Skin epidermis (tissue), 12 donors: ENCODE measurements around the gene TSHZ3.

Source experiments
- H3K27ac ChIP-seq, 21 experiments: fragments of 200-600 bp; sonication (generic) in 11 of 21; one replicate each; pipeline ENCODE4 v1.5.0; 2020; ENCODE audit warnings: mild to moderate bottlenecking in 3 of 21, inconsistent platforms in 2 of 21, moderate library complexity in 2 of 21
- H3K4me3 ChIP-seq, 7 experiments: fragments of 200-600 bp; sonication (generic) in 2 of 7; one replicate each; pipeline ENCODE4 v1.5.0; 2020; ENCODE audit warnings: inconsistent platforms in 2 of 7, mild to moderate bottlenecking in 2 of 7, moderate library complexity in 1 of 7

The TSHZ3 gene

GRCh38 chr19:31349160-31349881, at the start of gene TSHZ3:
Gene TSHZ3 (minus strand): TSS chr19:31349436. CDS start chr19:31349219, 217 bp downstream.
- Histone ChIP-seq H3K4me3 (peak within 1 kb of the TSS; percentile 57 to 85 (median 78)), H3K27ac (peak within 1 kb of the TSS; percentile 71 to 96 (median 86))

- Histone ChIP-seq H3K4me3 (no peak overlapping the region), H3K27ac (no peak overlapping the region)
Measured at GRCh38 chr19:31397308-31397707, 48.1 kb upstream of the TSHZ3 start.

DNA sequence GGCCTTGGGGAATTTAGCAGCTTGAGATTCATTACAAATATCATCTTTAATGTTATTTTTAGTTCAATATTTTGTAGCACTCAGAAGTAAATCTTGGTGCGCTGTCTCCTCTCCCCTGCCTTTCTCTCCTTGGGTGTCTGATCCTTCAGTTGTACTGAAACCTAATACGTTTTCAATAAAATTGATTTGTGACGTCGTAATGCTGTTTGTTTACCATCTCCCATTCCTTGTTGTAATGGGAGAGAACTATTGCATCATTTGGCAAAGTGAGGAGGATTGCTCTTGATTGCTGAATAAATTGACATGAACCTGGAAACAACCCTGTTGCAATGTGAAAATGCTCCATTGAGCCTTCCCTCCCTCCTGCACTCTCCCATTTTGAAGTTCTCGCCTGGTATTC, 43.2 kb upstream of the TSHZ3 start:
- H3K4me3 ChIP-seq = no peak overlapping the region
- no peak overlapping the region for H3K27ac ChIP-seq

DNA sequence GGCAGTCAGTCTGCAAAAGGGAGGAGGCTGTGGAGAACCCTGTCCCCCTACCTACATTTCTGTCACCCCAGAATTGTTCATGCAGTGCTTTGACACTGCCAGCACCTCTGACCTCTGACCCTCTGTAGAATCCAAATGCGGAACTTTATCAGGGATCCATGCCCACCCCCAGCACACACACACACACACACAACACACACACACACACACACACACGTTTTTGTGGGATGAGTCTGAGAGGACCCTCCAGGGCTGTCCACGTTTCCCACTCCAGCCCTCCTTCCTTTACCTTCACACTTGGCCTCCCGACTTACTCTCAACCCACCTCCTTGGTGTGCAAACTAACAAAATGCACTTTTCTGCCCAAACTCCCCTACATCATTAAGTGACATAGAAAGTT, 42.3 kb upstream of the TSHZ3 start:
- H3K4me3 ChIP-seq = no peak overlapping the region
- H3K27ac ChIP-seq = no peak overlapping the region

DNA sequence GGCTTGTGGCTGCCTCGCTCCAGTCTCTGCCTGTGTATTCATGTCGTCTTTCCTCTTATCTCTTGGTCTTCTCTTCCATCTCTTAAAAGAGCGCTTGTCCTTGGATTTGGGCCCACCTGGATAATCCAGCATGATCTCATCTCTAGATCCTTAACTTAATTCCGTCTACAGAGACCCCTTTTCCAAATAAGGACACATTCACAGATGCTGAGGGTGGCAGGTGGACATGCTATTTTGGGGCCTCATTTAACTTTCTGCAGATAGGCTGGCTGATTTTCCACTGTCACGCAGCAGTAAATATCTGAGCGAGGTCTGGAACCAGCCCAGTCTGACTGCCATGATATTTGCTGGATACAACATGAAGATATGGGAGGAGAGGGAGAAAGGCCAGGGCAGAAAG, 41.5 kb upstream of the TSHZ3 start:
- H3K4me3 ChIP-seq = no peak overlapping the region
- no peak overlapping the region for H3K27ac ChIP-seq

DNA sequence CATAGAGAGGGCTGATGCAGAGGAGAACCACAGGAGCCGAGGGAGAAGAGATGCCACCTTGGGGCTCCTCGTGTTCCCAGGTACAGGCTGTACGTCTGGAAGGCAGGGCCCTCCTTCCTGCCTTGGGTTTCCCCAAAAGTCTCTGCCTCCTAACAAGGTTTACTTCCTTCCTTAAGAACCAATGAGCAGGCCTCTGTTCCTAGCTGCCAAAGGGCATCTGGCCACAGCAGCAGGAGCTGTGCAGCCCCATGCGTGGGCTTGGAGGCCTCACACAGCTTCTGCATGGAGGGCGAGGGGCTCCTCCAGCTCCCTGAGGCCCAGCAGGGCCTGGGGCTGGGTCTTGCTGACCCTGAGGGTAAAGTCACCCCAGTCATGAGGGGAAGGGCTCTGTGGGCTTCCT, 40.6 kb upstream of the TSHZ3 start:
- H3K4me3 ChIP-seq = no peak overlapping the region
- no peak overlapping the region for H3K27ac ChIP-seq

GRCh38 chr19:31387717-31388301, 38.6 kb upstream of the TSHZ3 start:
- H3K27ac ChIP-seq = no peak overlapping the region
- no peak overlapping the region for H3K4me3 ChIP-seq

DNA sequence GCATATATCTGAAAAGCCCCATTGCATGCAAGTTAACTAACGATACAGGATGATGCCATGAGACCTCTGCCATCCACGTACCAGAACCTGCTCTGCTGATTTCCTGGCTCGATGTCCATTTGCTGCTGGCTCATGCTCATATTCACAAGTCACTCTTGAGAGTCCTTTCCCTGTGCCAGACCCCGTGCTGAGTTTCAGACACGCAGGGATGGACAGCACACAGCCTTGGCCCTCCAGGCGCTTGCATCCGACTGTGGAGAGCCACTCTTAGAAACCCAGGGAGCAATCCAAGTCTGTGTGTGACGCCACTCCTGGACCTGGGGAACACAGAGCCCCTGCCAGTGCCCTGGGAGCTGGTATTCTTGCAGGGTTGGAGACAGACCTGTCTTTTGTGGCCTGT, 37.6 kb upstream of the TSHZ3 start:
- Histone ChIP-seq H3K4me3 (no peak overlapping the region), H3K27ac (no peak overlapping the region)

DNA sequence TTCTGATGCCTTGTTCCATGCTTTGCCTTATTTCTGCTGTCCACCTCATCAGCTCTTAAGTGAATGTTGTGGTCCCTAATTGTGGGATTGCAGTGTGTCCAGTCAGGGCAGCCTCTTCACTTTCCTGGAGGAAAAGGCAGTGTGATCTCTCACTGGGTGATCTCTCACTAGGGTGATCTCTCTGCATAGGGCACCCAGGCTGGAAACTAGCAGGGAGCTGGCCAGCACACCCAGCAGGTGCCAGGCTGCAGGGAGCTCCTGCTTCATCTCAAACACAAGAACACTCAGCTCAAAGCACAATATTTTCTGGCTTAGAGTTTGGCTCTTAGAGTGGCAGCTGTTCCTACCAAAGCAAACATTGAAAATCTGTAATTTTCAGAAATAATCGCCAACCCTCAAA, 36.5 kb upstream of the TSHZ3 start:
- H3K4me3 ChIP-seq = no peak overlapping the region

GRCh38 chr19:31383553-31383952, 34.3 kb upstream of the TSHZ3 start:
- no peak overlapping the region for H3K4me3 ChIP-seq
- no peak overlapping the region for H3K27ac ChIP-seq

More for the DNA sequence above, 36.5 kb upstream of the TSHZ3 start:
- no peak overlapping the region for H3K27ac ChIP-seq

- H3K4me3 ChIP-seq = no peak overlapping the region
- no peak overlapping the region for H3K27ac ChIP-seq
Measured at GRCh38 chr19:31380854-31381253, 31.6 kb upstream of the TSHZ3 start.

DNA sequence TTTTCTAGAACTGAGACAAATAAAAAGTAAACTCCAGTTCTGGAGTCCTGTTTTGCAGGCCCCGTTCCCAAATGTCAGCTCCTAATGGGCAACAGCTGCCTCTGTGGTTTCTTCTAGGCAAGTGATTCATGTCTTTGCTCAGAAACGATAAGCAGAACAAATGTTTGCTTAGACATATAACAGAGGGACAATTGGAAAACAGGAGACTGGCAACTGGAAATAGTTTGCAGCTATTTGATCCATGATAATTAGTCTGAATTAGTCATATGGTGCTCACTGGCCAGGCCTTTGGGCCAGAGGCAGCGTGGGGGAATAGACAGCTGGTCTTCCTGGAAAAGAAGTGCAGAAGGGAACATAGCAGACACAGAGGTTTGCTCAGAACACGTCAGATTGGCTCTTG, 29.2 kb upstream of the TSHZ3 start:
- H3K27ac ChIP-seq = peak overlapping the region in 6 of 21 experiments; percentile 2 to 72 (median 36)
- H3K4me3 ChIP-seq = no peak overlapping the region

- peak overlapping the region in 8 of 21 experiments; percentile 2 to 77 (median 36) for H3K27ac ChIP-seq
- H3K4me3 ChIP-seq = no peak overlapping the region
Measured at GRCh38 chr19:31377736-31378135, 28.5 kb upstream of the TSHZ3 start.

DNA sequence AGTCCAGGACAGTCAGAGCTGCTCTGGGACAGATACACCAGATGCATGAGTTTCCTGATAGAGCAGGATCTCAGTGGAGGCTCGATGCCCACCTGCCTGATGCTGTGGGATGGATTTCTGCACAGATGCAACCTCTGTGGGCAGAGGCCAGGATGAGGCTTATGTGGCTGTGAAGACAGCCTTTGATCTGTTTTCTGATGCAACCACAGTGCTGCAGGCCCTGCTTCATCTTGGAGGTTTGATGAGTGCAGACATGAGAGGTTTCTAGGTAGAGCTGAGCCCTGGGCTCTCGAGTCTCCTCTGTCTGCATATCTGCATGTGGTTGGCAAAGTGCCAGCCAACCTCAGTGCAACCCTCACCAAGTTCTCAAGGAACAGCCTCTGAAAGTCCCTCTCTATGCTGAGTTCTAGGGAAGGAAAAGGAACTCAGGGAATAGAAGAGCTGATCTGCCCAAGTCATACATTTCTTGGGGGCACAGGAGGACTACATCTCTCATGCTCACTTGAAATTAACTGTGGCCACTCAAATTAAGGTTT, 23.1 kb upstream of the TSHZ3 start:
- Histone ChIP-seq H3K4me3 (no peak overlapping the region), H3K27ac (no peak overlapping the region)

DNA sequence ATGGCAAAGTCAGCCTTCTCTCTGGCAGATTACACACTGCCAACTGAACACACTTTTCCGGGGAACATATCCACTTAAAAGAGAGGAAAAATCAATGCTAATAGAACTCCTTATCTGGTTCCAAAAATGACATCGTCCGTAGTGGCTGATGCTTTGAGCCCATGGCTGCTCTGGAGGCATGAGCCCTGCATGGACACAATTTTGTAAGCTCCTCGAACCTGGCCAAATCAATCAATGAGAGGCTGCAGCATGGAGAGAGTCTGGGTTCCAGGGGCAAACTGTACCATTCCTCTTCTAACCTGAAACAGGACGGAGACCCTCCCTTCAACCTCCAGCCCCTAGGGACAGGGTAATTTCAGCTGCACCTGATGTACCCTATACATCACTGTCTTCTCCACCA, 21.0 kb upstream of the TSHZ3 start:
- Histone ChIP-seq H3K27ac (no peak overlapping the region), H3K4me3 (no peak overlapping the region)

DNA sequence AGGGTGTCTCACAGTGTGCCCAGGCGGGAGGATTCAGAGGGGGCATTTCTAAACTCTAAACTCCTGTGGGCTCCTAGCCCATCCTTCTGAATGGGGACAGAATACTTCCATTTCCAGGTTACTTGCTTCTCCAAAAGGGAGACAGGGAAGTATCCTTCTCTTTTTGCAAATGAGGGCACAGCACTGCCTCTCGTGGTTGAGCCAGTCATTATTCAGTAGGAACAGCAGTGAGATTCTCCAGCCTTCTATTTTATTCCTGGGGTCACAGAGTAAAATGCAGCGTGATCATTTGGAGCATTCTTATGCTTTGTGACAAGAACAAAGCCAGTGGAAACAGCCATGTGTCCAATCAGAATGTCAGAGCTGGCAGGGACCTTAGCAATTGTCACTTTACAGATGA, 15.7 kb upstream of the TSHZ3 start:
- Histone ChIP-seq H3K27ac (no peak overlapping the region), H3K4me3 (no peak overlapping the region)

GRCh38 chr19:31361728-31362127, 12.5 kb upstream of the TSHZ3 start:
- no peak overlapping the region for H3K27ac ChIP-seq

GRCh38 chr19:31357315-31357673, 8.1 kb upstream of the TSHZ3 start:
- no peak overlapping the region for H3K27ac ChIP-seq
- no peak overlapping the region for H3K4me3 ChIP-seq

More at GRCh38 chr19:31361728-31362127, 12.5 kb upstream of the TSHZ3 start:
- no peak overlapping the region for H3K4me3 ChIP-seq

DNA sequence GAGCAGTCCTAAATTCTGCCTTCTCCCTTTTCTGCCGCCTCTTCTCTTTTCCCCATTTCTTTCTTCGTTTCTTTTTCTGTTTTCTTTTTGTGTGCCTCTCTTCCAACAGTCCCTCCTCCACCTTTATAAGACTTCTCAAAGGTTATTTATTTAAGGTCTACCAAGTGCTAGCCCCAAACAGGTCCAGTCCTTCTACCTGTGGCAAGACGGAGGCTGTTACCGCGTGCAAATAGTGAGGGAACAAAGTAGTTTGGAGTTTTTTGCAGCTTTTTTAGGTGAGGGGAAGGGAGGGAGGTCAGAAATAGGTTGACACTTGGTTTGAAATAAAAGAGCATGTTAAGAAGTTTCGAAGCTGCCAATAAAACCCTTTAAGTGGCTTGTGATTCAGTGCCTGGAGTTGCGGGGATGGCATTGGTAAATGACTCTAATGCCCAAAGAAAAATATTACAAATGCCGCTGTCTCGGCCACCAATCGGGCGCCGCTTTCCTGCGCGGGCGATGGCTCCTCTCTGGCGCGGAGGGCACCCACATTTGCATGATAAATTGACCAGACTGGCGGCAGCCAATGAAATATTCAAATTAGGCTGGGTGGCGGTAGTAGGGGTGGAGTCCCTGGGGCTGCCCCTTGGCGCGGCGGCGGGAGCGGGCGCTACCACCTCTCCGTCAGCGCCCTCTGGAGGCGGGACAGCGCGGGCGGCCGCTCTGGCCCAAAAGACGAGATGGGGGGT, 7.5 kb upstream of the TSHZ3 start:
- no peak overlapping the region for H3K27ac ChIP-seq
- H3K4me3 ChIP-seq = no peak overlapping the region

- H3K27ac ChIP-seq = no peak overlapping the region
- H3K4me3 ChIP-seq = no peak overlapping the region
Measured at GRCh38 chr19:31355665-31356289, 6.5 kb upstream of the TSHZ3 start.
